ENCODE results near the gene ITIH4.

Gene ITIH4

DNA sequence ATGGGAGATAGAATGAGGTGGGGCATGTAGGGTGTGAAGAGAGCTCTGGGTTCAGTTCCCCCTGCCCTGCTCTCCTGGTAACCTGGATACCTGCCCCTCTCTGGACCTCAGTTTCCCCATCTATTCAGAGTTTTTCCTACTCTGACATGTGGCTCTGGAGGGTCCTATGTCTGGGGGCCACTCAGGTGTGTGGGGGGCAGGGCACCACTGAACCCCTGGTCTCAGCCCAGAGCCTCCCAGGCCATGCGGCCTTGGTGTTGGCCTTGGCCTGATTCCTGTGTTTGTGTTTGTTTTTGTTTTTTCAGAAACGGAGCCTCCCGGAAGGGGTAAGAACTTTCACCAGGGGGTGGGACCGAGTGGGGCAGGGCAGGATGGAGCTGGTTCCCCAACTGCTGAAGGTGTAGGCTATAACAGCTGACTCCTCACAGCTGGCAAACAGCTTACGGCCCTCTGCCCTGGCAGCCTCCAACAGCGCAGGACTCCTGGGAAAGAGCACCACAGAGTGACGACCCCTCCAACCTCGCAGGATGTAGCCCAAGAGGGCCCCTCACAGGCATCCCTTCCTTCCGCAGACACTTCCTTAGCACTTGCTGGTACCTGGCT, 35.1 kb downstream of the ITIH4 start:
- DNase-seq = no peak

DNA sequence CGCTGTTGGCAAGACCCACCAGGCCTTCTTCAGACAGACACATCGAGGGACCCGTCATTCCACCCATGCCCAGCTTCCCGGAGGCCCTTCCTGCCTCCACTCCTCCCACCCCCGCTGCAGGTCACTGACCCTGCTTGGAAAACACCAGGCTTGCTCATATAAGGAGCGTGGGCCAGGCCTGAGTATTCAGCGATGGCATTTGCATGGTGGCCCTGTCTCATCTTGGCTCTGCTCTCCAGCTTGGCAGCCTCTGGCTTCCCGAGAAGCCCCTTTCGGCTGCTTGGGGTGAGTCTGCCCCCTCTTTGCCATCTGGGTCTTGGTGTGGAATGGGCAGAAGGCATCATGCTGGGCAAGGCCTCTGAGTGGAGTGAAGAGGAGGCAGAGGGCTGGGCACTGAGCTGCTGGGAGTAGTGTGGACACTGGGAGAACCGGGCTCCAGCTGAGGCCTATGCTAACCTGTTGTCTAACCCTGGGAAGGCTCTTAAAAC, 35.8 kb downstream of the ITIH4 start, which contains the start of gene ITIH3:
Gene ITIH3, plus strand, starts transcription at position 185 of the 488 bp plus-strand sequence. Its CDS starts 8 bp downstream, at position 193.
- DNase-seq = no peak

DNA sequence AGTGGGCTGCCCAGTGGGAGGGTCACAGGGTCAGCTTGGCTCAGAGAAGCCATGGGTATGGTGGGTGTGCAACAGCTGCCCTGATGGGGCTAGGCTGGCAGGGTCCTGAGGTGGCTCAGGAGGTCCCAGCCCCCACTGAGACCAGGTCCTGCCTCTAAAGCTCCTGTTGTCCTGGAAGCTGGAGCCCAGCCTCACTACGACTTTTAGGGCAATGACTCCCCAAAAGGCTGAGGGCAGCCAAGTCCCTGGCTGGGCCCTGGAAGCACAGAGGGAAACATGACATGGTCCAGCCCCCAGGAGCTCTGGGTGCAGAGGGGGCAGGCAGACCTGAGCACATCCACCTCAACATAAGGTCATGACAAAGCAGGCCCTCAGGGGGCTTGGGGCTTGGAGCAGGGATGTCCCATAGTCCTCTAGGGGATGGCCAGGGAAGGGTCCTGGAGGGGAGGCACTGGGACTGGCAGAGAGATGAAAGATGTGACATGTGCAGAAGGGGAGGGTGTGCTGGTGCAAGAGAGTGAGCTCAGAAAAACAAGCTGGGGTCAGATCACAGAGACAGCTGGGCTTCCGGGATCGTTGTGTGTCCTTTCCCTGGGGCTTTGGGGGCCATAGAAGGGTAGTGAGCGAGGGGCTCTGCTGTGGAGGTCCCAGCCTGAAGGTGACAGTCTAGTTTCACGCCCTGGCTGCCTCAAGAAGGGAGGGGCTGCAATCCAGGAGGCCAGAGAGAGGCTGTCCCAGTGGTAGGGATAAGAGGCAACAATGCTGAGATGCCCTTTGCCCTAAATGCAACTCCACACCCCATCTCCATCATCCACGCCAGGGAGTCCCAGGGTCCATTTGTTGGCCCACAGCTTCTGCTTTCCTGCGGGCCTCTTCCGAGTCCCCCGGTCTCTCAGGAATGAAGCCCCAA, 36.5 kb downstream of the ITIH4 start:
- DNase-seq = no peak

DNA sequence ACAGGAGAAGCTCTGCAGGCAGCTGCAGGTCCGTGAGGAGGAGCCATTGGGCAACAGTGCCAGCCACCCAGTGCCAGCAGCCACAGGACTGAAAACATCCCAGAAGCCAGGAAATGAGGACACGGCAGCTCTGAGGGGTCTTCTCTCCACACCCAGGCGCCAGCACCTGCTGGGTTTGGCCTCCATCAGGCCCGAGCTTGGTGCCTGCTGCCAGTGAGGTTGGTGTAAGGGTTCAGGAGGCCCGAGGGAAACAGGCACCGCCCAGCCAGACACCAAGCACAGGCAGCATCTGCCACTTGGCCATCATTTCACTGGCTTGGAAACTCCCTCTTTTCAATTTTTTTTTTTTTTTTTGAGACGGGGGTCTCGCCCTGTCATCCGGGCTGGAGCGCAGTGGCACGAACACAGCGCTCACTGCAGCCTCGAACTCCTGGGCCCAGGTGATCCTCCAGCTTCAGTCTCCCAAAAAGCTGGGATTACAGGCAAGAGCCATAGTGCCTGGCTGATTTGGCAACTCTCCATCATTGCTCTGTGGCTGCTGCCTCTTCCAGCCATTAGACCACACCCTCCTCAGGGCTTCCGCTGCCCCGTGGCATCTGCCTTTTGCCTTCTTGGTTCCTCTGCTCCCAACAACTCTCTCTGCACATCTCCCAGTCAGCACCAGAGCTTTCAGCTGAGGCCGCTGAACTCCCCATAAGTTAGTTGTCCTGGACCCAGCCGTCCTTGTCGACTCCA, 37.3 kb downstream of the ITIH4 start:
- no peak for DNase-seq

DNA sequence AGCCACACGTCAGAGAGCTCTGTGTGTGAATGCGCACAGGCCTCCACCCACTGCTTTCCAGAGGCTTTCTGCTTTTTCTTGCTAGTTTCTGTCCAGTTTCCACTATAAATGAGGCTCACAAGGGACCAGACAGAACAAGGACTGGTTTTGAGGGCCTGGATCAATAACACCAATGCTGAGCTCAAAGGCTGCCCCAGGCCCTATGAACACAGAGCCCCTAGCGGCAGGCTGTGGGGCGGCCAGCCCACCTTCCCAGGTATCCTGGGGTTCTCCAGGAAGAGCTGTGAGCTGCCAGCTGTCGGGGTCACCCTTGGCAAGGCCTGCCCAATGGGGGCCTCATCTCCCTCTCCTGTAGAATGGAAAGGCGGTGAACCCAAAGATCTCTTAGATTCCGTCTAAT, 38.1 kb downstream of the ITIH4 start:
- no peak for DNase-seq

DNA sequence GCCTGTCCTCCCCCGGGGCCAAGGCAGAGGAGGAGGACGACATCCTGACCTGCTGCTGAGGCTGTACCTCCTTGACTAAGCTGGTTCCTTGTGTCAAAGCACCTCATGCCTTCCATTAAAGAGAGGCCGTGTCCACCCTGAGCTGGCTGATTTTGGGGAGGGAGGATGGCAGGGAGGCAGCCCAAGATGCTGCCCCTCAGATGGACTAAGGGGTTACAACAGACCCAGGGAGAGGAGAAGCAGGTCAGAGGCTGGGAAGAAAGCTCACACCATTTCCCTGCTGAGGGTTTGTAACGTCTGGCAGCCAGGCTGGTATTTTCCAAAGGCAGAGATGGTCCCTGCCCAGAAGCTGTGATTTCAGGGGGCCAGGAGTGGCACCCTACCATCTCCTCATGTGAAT, 38.5 kb downstream of the ITIH4 start:
- no peak for DNase-seq

DNA sequence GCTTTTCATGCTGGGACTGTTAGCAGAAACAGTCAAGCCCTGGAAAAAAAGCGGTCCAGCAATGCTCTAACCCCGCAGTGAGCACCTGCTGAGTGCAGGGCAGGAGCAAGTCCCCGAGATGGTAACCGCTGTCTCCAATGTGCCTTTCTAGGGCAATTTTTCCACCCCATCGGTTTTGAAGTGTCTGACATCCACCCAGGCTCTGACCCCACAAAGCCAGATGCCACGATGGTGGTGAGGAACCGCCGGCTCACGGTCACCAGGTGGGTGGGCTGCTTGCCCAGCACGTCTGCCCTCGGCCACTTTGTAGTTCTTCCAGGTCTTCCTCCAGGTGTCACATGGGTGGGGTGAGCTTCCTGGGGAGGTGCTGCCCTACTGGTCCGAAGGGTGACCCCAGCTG, 39.1 kb downstream of the ITIH4 start:
- DNase-seq = no peak

DNA sequence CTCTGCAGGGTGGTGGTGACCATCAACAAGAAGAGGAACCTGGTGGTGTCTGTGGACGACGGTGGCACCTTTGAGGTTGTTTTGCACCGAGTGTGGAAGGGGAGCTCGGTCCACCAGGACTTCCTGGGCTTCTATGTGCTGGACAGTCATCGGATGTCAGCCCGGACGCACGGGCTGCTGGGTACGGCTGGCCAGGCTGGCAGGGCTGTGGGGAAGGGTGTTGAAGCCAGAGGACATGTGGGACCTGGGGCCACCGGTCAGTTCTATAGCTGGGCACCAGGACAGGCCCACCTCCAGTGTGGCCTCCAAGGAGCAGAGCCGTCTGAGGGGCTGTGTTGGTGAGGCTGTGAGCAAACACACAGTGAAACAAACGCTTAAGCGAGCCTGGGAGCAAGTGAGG, 39.7 kb downstream of the ITIH4 start:
- DNase-seq = no peak

DNA sequence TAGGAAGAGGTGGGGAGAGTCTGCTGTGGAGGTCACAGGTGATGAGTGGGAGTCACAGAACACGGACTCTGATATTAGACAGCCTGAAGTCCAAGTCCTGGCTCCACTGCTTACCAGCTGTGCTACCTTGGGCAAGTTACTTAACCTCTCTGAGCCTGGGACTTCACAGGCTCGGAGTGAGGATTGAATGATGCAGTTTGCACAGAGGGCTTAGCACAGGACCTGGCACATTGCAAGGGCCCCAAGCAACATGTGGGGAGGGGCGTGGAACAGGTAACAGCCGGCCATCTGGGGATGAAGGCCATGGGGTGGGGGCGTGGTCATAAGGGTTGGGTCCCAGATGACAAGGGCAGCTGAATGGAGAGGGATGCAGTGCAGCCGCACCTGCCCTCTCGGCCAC, 40.1 kb downstream of the ITIH4 start:
- no peak for DNase-seq

DNA sequence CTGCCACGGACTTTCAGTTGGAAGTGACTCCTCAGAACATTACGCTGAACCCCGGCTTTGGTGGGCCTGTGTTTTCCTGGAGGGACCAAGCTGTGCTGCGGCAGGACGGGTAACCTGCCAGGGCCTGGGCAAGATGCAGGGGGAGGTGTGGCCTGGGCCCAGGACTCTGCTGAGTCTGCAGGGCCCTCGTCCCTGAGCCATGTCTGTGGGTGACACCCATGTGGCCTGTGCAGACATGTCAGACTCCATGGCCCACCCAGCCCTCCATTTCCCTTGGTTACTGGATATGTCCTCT, 40.8 kb downstream of the ITIH4 start:
- no peak for DNase-seq

DNA sequence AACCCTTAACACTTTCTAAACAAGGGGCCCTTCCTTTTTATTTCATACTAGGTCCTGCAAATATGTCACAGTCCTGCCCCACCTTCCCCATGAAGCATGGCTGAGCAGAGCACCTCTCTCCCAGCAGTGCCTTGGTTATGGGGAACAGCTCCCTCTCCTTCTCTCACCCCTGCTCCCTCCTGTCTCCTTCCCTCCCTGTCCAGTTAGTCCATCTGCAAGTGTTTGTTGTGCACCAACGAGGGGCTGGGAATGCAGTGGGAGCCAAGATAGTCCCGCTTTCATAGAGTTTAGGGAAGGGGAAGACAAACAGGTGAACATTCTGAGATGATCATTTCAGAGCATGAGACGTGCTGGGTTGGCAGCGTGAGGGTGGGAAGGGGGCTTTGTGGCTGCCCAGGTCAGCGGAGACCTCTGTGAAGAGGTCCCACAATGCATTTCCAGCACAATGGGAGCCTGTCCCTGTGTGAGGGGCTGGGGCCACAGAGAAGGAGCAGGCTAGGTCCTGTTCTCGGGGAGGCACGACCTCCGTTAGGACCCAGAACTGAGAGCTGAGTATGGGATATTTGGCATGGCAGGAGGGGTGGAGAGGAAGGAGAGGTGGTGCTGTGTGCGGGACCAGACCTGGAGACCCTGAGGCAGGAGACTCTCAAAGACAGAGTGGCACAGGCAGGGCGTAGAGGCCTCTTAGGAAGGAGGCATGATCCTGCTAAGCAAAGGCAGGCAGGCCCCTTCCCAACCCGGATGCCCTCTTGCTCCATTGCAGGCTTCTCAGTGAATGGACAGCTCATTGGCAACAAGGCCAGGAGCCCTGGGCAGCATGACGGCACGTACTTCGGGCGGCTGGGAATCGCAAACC, 41.4 kb downstream of the ITIH4 start:
- DNase-seq = no peak

DNA sequence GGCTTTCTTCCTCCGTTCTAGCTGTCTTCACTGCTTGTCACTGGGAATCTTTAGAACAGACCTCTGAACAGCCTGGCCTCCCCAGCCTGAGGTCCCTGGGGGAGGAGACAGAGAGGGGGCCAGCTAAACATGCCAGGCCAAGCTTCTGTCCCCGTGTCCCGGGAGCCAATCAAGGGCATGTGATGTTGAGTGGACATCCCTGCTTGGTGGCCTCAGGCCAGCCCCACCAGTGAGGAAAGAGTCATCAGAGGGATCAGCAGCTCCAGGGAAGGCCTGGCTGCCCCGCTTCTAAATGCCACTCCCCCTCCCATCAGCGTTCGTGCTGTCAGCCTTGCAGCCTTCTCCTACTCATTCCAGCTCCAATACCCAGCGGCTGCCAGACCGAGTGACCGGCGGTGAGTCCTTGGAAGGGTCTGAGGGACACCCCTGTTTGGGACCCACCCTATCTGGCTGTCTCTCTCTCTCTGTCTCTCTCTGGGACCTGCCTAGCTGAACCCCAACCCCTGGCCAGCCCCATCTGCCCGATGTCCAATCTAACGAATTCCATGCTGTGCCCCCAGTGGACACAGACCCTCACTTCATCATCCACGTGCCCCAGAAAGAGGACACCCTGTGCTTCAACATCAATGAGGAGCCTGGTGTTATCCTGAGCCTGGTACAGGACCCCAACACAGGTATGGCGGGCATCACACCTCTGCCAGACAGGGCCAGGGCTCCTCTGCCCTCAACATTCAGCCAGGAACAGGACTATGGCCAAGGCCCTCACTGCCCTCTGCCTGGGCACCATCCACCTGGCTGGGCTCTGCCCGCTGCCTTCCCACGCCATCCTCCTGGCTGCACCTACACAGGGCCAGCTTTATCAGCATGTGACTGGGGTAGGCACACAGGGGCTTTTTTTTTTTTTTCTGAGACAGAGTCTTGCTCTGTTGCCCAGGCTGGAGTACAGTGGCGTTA, 42.5 kb downstream of the ITIH4 start:
- DNase-seq = no peak

DNA sequence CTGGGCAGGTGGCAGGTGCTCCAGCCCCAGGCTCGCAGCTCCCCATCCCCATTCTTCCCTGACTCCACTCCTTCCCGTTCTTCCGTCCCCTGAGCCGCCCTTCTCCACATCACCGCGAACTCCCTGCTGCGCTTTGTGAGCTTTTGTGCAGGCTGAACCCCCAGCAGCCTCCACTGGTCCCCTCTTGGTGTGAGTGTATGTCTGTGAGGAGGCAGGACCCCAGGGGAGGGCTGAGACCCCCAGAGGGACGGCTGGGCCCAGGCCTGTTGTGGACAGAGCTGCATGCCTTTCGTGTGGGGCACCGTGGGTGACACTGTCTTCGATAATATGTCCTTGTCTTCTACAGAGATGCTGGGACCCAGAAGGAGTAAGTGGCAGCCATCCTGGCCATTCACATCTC, 43.2 kb downstream of the ITIH4 start:
- no peak for DNase-seq

DNA sequence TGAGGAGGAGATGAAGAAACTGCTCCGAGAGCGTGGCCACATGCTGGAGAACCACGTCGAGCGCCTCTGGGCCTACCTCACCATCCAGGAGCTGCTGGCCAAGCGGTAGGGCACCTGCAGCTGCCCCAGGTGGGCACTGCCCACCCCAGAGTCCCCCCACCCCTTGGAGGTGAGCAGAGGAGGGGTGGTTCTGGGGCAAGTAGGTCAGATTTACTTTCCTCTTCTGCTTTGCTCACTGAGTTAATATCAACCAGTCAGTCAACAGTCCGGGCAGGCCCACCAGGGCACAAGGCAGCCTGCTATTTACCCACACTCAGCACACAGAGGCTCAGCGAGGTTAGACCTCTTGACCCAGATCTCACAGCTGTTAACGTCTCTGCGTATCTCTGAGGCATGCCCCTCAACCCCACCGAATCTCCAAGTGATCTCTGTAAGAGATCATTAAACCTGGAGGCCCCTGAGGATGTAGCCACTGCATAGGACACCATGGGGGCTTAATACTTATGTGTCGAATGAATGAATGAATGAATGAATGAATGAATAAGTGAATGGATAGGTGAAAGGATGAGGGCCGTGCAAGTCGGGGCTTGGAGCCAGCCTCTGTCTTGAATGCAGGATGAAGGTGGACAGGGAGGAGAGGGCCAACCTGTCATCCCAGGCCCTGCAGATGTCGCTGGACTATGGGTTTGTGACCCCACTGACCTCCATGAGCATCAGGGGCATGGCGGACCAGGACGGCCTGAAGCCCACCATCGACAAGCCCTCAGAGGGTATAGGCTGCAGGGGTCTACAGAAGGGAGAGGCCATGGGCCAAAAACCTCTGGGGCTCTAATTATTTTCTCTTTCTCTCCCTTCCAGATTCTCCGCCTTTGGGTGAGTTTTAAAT, 43.9 kb downstream of the ITIH4 start:
- no peak for DNase-seq

DNA sequence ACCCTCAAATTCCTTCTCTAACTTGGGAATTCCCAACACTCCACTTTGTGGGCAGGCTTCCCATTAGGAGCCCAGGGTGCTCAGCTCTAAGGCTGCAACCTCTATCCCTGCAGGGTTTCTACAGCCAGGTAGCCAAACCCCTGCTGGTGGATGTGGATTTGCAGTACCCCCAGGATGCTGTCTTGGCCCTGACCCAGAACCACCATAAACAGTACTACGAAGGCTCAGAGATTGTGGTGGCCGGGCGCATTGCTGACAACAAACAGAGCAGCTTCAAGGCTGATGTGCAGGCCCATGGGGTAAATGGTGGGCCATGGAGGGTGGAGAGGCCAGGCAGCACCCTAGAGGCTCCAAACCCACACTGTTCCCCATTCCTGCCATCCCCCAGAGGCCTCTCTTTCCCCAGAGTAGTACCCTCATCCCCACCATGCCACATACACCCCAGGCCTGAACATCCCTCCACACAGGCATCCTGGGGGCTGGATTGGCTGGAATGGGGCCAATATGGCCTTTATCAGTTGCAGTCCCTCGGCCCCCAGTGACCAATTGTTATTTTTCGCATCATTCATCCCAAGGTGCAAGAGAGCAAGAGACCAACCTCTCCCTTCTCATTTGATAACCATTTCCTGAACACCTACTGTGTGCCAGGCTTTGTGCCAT, 45.4 kb downstream of the ITIH4 start:
- DNase-seq = no peak

DNA sequence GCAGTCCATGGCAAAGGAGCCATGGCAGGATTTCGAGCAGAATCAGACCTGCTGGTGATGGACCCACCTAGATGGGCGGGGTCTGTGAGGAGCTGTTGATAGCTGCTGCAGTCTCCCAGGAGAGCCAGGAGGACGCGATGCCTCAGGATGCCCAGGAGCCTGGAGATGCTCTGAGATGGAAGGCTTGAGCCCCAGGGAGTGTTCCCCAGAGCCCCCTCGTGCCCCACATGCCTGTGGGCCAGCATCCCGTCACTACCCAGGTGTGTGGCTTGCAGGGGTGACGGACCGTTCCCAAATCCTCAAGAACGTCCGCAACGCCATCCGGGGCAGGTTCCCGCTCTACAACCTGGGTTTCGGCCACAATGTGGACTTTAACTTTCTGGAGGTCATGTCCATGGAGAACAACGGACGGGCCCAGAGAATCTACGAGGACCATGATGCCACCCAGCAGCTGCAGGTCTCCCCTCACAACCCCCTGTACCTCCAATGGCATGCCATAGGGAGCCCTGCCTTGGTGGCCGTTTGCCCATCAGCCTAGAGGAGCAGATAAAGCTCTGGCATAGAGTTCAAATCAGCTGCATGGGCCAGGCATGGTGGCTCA, 46.4 kb downstream of the ITIH4 start:
- no peak for DNase-seq

DNA sequence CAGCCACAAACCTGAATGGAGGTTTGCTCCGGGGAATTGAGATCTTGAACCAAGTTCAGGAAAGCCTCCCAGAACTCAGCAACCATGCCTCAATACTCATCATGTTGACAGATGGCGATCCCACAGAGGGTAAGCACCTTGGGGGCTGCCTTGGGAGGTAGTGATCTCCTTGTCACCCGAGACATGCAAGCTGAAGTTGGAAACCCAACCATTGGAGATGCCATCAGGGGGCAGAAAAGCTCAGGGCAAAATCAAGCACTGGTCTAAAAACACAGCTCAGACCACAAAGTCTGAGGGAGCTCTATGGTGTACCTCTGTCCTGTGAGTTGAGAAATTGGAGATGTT, 47.3 kb downstream of the ITIH4 start:
- DNase-seq = no peak

DNA sequence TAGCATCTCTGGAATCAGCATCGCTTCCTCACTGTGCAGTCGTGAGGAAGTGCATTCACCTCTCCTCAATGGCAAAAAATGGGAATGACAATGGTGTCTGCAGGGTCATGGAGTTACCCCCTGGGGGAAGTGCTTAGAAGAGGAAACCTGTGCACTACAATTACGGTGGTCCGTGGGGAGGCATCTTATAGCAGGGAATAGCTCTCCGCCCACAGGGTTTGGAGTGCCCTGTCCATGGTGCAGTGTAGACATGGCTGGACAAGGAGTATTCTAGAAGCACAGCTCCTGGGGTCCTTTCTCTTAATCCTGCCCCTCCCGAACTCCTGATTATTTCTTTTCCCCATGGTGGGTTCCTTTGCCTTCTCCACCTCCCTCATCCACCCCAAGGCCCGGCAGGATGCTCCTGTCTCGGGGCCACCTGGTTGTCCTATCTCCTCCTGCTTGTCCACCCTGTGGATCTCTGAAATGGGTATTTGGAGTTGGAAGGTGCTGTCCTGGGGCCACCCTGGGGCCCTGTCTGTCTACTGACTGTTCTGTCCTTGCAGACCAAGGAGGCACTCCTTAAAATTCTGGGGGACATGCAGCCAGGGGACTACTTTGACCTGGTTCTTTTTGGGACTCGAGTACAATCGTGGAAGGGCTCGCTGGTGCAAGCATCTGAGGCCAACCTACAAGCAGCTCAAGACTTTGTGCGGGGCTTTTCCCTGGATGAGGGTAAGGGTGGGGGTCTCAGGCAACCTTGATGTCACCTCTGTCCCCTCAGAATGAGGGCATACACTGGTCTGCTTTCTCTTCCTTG, 47.9 kb downstream of the ITIH4 start:
- no peak for DNase-seq

DNA sequence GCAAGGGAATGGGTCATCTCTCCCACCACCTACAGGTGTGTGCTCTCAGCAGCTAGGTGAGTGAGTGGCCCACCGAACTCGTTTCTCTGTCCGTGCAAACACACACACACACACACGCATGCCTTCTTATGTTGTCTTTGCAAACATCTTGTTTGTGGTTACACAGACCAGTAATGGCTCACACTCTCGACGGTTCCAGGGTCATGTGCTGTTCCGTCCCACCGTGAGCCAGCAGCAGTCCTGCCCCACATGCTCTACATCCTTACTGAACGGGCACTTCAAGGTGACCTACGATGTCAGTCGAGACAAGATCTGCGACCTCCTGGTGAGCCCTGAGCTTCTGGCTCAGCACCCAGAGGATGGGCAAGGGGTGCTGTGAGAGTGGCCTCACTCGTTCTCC, 48.7 kb downstream of the ITIH4 start:
- DNase-seq = no peak
